ENCODE measurements around the gene SMG9.

SMG9 gene

DNA sequence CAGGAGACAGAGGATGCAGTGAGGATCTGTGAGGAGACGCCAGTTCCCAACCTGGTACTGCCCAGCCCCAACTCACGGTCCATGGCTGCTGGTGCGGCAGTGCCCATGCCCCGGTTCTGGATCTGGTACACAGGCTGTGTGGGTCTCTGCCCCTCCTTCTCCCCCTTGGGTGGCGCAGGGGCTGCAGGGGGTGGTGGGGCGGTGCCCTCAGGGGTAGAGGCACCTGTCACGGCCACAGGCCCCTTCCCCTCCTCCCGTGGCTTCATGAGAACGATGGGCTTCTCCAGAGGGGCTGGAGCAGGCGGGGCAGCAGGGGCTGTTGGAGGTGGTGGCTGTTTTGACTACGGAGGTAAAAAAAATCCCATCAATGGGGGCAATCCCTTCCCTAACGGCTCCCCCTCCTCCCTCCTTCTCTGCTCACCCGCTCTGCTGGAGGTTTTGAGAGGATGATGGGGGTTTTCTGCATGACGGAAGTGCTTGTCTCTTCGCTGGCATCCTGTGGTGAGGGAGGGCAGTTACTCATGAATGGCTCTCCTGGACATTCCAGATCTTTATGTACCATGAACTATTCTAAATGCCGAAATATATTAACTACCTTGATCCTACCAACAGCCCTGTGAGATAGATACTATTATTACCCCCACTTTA, 7.1 kb downstream of the SMG9 start:
- Histone ChIP-seq H3K4me1 (ENCODE audit: control insufficient read depth, insufficient read depth, low read length) (no peaks in the 10 kb centered on the region), H3K9ac (ENCODE audit: low read length) (no peak overlapping the region), H3K4me3 (ENCODE audit: low read length) (no peak overlapping the region), H3K27ac (ENCODE audit: low read depth, low read length) (no peak overlapping the region), H3K36me3 (ENCODE audit: control insufficient read depth, insufficient read depth, low read length) (peaks cover 31% of the 10 kb centered on the region), H3K27me3 (ENCODE audit: control insufficient read depth, insufficient read depth, low read length) (no peaks in the 10 kb centered on the region)

DNA sequence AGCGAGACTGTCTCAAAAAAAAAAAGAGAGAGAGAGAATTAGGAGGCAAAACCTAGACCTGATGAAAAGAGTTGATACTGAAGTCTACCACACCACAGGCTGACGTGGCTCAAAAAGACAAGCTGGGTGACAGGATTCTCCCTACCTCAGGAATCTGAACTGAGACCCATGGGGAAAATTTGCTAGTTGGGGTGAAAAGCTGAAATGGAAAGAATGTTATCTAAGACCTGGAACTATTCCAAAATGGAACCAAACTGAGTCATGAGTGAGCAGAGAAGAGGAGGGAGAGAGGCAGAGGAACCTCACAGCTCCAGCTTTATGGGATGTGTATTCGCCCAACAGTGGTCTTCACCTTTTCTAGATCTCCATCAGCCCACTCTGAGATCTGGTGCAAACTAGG, 11.7 kb downstream of the SMG9 start:
- Histone ChIP-seq H3K9ac (ENCODE audit: low read length) (no peak overlapping the region), H3K36me3 (ENCODE audit: control insufficient read depth, insufficient read depth, low read length) (peaks cover 24% of the 10 kb centered on the region), H3K4me1 (ENCODE audit: control insufficient read depth, insufficient read depth, low read length) (no peaks in the 10 kb centered on the region), H3K27ac (ENCODE audit: low read depth, low read length) (no peak overlapping the region), H3K4me3 (ENCODE audit: low read length) (no peak overlapping the region), H3K27me3 (ENCODE audit: control insufficient read depth, insufficient read depth, low read length) (no peaks in the 10 kb centered on the region)

DNA sequence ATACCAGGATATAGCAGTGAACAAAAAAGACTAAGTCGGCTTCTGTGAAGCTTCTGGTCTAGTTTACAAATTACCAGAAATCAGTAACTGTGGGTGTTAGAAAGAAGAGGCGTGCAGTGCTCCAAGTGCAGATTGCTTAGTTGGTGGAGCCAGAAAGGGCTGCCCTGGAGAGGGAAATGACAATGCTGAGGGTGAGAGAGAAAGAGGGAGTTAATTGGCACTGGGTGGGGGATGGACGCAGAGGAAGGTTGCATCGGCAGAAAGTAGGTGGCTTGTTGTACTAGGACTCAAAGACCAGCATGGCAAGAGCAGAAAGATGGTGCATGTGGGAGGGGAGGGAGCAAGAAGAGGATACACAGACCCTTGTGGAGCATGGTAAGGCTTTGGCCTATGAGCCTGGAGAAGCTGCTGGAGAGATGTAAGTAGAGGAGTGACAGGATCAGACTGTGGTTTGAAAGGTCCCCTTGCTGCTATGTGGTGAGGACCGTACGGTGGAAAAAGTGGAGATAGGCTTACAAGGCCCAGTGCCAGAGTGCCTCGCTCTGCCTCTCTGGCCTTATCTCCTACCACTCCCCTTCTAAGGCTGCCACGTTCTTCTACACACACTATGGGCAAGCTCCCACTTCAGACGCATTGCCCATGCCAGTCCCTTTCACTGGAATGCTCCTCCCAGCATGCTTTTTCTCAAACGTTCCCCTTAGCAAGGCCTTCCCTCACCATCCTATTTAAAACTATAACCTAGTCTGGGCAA, 13.5 kb downstream of the SMG9 start:
- H3K36me3 ChIP-seq (ENCODE audit: control insufficient read depth, insufficient read depth, low read length): peaks cover 28% of the 10 kb centered on the region
- no peak overlapping the region for H3K9ac ChIP-seq (ENCODE audit: low read length)
- H3K4me3 ChIP-seq (ENCODE audit: low read length): no peak overlapping the region
- H3K4me1 ChIP-seq (ENCODE audit: control insufficient read depth, insufficient read depth, low read length): no peaks in the 10 kb centered on the region
- H3K27ac ChIP-seq (ENCODE audit: low read depth, low read length): no peak overlapping the region
- H3K27me3 ChIP-seq (ENCODE audit: control insufficient read depth, insufficient read depth, low read length): no peaks in the 10 kb centered on the region

DNA sequence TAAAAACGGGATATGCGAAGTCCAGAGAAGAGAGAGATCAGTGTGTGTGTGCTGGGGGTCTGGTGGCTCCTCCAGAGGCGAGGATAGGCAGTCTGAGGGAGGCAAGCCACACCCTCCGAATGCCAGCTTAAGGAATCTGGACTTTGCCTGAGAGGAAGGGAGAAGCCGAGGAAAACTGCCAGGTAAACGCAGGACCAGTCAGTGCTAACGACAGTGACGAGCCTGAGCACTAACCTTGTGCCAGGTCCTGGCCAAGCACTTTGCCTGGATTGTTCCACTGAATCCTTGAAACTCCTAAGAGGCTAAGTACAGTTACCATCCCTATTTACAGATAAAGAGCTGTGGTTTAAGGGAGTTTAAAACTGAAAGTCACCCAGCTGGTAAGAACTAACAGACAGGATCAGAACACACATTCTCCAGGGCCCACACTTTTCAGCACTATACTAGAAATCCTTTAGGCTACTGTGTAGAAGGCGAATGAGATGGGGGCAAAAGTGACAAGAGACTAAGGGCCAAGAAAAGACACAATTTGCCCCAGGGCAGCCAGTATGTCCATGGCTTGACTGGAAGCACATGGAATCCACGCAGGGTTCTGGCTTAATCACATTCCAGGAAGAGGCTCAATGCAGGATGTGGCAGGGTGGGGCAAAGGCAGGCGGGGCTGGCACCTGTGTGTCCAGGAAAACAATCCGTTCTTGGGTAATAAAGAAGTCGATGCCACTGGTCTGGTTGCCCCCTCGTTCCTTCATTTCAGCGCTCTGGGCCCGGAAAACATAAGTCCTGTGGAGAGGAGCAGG, 15.1 kb downstream of the SMG9 start:
- Histone ChIP-seq H3K36me3 (ENCODE audit: control insufficient read depth, insufficient read depth, low read length) (peaks cover 29% of the 10 kb centered on the region), H3K4me3 (ENCODE audit: low read length) (no peak overlapping the region), H3K27me3 (ENCODE audit: control insufficient read depth, insufficient read depth, low read length) (no peaks in the 10 kb centered on the region), H3K4me1 (ENCODE audit: control insufficient read depth, insufficient read depth, low read length) (no peaks in the 10 kb centered on the region), H3K9ac (ENCODE audit: low read length) (no peak overlapping the region), H3K27ac (ENCODE audit: low read depth, low read length) (no peak overlapping the region)

DNA sequence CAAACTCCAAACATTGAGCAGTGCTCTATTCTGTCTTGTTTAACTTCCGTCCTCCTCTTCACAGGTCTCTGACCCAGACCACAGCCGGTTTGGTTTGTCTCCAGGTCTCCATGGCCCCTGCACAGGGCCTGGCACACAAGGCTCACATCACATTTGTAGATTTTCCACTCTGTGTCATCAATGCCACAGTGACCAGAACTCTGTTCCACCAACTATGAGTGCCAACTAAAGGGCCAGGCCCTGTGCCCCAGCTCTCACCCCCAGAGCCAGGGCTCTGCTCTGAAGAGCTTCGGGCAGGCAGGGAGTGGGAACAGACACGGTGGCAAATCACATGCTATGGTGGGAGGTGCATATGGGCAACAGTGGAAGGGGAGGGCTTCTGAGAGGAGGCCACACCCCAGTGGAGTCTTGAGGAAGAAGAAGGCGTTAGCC, 16.0 kb downstream of the SMG9 start:
- Histone ChIP-seq H3K4me3 (ENCODE audit: low read length) (no peak overlapping the region), H3K27ac (ENCODE audit: low read depth, low read length) (no peak overlapping the region), H3K36me3 (ENCODE audit: control insufficient read depth, insufficient read depth, low read length) (peaks cover 28% of the 10 kb centered on the region), H3K27me3 (ENCODE audit: control insufficient read depth, insufficient read depth, low read length) (no peaks in the 10 kb centered on the region), H3K4me1 (ENCODE audit: control insufficient read depth, insufficient read depth, low read length) (no peaks in the 10 kb centered on the region), H3K9ac (ENCODE audit: low read length) (no peak overlapping the region)

DNA sequence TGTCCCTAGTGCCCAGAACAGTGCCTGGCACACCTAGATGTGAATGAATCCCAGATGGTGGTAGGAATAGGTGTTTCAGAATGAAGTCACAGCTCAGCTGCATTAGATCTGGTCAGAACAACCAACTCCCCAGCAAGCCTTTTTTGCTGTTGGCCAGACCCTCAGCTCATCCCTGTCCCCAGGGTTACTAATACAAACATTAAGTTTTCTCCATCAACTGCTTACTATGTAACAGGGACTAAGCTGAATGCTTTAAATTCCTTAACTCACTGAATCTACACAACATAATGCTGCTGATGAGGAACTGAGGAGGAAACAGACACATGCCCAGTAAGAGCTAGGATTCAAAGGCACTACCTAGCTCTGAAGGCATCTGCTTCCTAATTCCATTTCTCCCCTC, 18.8 kb downstream of the SMG9 start:
- Histone ChIP-seq H3K36me3 (ENCODE audit: control insufficient read depth, insufficient read depth, low read length) (peaks cover 42% of the 10 kb centered on the region), H3K4me3 (ENCODE audit: low read length) (no peak overlapping the region), H3K9ac (ENCODE audit: low read length) (no peak overlapping the region), H3K27ac (ENCODE audit: low read depth, low read length) (no peak overlapping the region), H3K4me1 (ENCODE audit: control insufficient read depth, insufficient read depth, low read length) (no peaks in the 10 kb centered on the region), H3K27me3 (ENCODE audit: control insufficient read depth, insufficient read depth, low read length) (no peaks in the 10 kb centered on the region)

DNA sequence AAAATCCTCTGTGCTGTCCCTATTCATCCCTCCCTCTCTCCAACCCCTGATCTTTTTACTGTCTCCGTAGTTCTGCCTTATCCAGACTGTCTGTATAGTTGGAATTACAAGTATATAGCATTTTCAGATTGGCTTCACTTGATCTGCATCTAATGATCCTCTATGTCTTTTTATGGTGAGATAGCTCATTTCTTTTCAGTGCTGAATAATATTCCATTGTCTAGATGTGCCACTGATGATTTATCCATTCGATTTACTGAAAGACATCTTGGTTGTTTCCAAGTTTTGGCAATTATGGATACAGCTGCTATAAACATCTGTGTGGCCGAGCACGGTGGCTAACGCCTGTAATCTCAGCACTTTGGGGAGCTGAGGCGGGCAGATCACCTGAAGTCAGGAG, 19.7 kb downstream of the SMG9 start:
- H3K4me1 ChIP-seq (ENCODE audit: control insufficient read depth, insufficient read depth, low read length): no peaks in the 10 kb centered on the region
- no peak overlapping the region for H3K4me3 ChIP-seq (ENCODE audit: low read length)
- no peak overlapping the region for H3K27ac ChIP-seq (ENCODE audit: low read depth, low read length)
- no peak overlapping the region for H3K9ac ChIP-seq (ENCODE audit: low read length)
- H3K36me3 ChIP-seq (ENCODE audit: control insufficient read depth, insufficient read depth, low read length): peaks cover 40% of the 10 kb centered on the region
- H3K27me3 ChIP-seq (ENCODE audit: control insufficient read depth, insufficient read depth, low read length): no peaks in the 10 kb centered on the region

DNA sequence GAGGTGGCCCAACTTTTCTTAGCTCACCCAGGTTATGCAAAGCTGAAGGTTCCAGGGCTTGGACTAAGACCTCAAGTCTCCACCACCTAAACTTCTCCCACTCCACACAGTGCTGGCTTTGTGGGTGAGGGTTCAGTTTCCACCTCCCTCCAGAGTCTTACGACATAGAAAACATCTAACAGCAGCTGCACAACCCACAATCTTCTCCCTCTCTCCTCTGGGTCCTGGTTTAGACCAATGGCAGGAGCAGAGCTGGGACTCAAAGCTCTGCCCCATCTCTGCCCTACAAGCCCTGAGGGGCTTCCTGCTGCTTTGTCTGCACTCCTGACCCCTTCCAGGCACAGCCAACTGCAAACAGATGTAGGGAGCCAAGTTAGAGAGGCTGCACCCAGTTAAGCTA, 22.9 kb downstream of the SMG9 start:
- Histone ChIP-seq H3K27me3 (ENCODE audit: control insufficient read depth, insufficient read depth, low read length) (no peaks in the 10 kb centered on the region), H3K27ac (ENCODE audit: low read depth, low read length) (no peak overlapping the region), H3K36me3 (ENCODE audit: control insufficient read depth, insufficient read depth, low read length) (peaks cover 39% of the 10 kb centered on the region), H3K4me3 (ENCODE audit: low read length) (no peak overlapping the region), H3K9ac (ENCODE audit: low read length) (no peak overlapping the region), H3K4me1 (ENCODE audit: control insufficient read depth, insufficient read depth, low read length) (no peaks in the 10 kb centered on the region)

DNA sequence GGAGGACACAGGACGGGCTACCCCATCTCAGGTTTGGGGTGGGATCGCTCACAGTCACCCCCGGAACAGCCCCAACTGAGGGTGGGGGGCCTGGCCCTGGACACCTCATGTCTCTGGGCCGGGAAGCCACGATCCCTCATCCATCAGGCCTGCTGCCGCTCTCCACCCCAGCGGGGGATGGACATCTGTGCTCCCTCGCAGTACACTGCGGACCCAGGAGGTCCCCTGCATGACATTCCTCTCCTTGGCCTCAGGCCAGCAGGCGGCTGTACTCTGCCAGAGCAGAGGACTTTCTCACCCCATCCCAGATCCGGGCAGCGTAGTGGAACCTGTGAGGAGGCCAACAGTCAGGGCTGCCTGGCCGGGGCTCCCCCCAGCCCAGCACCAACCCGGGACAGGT, 23.4 kb downstream of the SMG9 start:
- Histone ChIP-seq H3K36me3 (ENCODE audit: control insufficient read depth, insufficient read depth, low read length) (peaks cover 34% of the 10 kb centered on the region), H3K9ac (ENCODE audit: low read length) (no peak overlapping the region), H3K27ac (ENCODE audit: low read depth, low read length) (no peak overlapping the region)

DNA sequence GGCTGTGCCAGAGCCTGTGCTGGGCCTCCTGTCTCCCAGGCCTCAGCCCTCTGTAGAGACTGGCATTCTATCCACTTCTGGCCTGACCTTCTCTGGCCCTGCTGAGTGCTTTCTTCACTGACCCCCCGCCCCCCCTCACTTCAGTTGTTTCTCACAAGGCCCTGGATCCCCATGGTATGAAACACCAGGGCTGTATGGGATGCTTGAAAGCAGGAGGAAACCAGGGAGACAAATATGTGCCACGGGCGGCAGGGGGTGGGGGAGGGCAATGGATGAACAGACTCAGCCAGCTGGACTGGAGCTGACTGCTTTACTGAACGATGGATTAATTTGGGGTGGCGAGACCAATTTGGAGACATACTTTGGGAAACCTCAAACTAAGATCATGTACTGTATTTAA, 24.8 kb downstream of the SMG9 start:
- Histone ChIP-seq H3K4me3 (ENCODE audit: low read length) (no peak overlapping the region), H3K36me3 (ENCODE audit: control insufficient read depth, insufficient read depth, low read length) (peaks cover 29% of the 10 kb centered on the region), H3K27ac (ENCODE audit: low read depth, low read length) (no peak overlapping the region), H3K4me1 (ENCODE audit: control insufficient read depth, insufficient read depth, low read length) (no peaks in the 10 kb centered on the region), H3K27me3 (ENCODE audit: control insufficient read depth, insufficient read depth, low read length) (no peaks in the 10 kb centered on the region), H3K9ac (ENCODE audit: low read length) (no peak overlapping the region)

More for the DNA sequence above, 23.4 kb downstream of the SMG9 start:
- Histone ChIP-seq H3K4me1 (ENCODE audit: control insufficient read depth, insufficient read depth, low read length) (no peaks in the 10 kb centered on the region), H3K4me3 (ENCODE audit: low read length) (no peak overlapping the region), H3K27me3 (ENCODE audit: control insufficient read depth, insufficient read depth, low read length) (no peaks in the 10 kb centered on the region)

DNA sequence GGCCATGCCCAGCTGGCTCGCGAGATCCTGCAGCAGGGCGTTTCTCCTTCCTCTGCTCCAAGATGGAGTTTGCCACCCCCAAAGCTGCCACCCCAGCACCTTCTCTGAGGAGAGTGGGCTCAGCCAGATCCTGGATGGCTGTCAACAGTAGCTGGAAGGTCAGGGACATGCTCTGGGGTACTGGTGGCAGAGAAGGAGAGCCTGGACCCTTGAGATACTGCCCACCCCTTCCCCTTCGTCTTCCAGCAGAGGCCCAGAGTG, 27.2 kb downstream of the SMG9 start:
- Histone ChIP-seq H3K27me3 (ENCODE audit: control insufficient read depth, insufficient read depth, low read length) (no peaks in the 10 kb centered on the region), H3K4me3 (ENCODE audit: low read length) (no peak overlapping the region), H3K27ac (ENCODE audit: low read depth, low read length) (no peak overlapping the region), H3K4me1 (ENCODE audit: control insufficient read depth, insufficient read depth, low read length) (no peaks in the 10 kb centered on the region), H3K36me3 (ENCODE audit: control insufficient read depth, insufficient read depth, low read length) (peaks cover 21% of the 10 kb centered on the region), H3K9ac (ENCODE audit: low read length) (no peak overlapping the region)

DNA sequence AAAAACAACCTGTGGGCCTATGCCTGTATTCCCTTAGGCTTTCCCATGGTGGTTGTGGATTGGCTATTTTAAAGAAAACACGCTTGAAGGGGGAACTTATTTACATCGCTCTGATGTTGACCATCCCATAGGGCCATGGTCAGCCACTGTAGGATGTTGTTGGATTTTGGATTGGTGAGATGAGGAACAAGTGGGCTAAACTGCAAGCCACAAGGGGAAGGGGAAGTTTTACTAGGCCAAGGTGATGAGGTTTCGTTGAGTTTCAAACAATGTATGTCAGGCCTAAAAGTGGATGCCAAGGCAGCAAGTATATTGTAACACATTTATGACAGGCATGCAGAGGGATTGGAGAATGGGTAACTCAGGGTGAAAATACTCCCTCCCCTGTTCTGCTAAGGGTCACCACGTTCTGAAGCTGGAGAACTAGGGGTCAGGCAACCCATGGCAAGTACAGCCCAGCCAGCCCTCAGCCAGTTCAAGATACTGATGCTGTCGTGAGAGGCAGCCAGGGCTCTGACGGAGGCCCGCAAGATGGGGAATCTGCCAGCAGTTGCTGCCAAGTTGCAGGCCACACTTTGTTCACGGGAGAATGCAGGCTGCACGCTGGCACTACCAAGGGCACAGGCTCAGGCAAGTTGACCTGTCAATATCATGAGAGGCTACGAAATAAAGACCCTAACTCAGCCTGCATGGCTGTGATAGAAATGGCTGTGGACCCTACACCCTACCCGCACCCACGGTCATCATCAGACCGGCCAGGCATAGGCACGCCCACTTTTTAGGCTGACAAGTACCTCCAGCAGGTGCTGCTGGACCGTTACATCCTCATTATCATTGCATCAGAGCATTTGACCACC, 27.8 kb downstream of the SMG9 start:
- Histone ChIP-seq H3K4me1 (ENCODE audit: control insufficient read depth, insufficient read depth, low read length) (no peaks in the 10 kb centered on the region), H3K36me3 (ENCODE audit: control insufficient read depth, insufficient read depth, low read length) (peaks cover 15% of the 10 kb centered on the region), H3K9ac (ENCODE audit: low read length) (no peak overlapping the region), H3K4me3 (ENCODE audit: low read length) (no peak overlapping the region), H3K27me3 (ENCODE audit: control insufficient read depth, insufficient read depth, low read length) (no peaks in the 10 kb centered on the region), H3K27ac (ENCODE audit: low read depth, low read length) (no peak overlapping the region)
